Upper lobe of right lung (tissue), 1 donor: Measurements from ENCODE around the gene UPK2. TPM values are rescaled to one million over a fixed set of nuclear protein-coding genes. Genes with fewer than 3 reads are reported as not detected.
"Not testable (repeated sequence)": the region's sequence is repeated elsewhere in the genome, so short reads cannot be mapped to it uniquely, and the experiment has no call there.

Experiments
- ATAC-seq: fragments of 200-7000 bp; cut with Tn5 transposase; one replicate; pipeline ENCODE4 v1.9.1; 2020; ENCODE audit warnings: mild to moderate bottlenecking, moderate library complexity
- DNase-seq: peaks from one replicate; pipeline ENCODE4 v3.0.0-alpha.2; 2020
- H3K27ac ChIP-seq: fragments of 200-600 bp; one replicate; pipeline ENCODE4 v1.8.0; 2022
- H3K27me3 ChIP-seq: fragments of 200-600 bp; one replicate; pipeline ENCODE4 v1.8.0; 2022; ENCODE audit warnings: mild to moderate bottlenecking
- H3K36me3 ChIP-seq: fragments of 200-600 bp; one replicate; pipeline ENCODE4 v1.8.0; 2022
- H3K4me1 ChIP-seq: fragments of 200-600 bp; one replicate; pipeline ENCODE4 v1.8.0; 2022
- H3K4me3 ChIP-seq: fragments of 200-600 bp; one replicate; pipeline ENCODE4 v1.8.0; 2022; ENCODE audit warnings: mild to moderate bottlenecking
- H3K9me3 ChIP-seq: fragments of 200-600 bp; one replicate; pipeline ENCODE4 v1.8.0; 2022
- CTCF ChIP-seq: fragments of 200-600 bp; IDR thresholded peaks from one replicate; pipeline ENCODE4 v1.8.0; 2022; ENCODE audit warnings: antibody characterized with exemption
- intact Hi-C: fragments of 100-400 bp; cut with DNase I; formaldehyde crosslinking; loops from one replicate; pipeline ENCODE4 v1.11.0; 2022
- total RNA-seq: library from RNA; stranded (reverse); fragmentation: NEBNext Ultra II Directional; extraction: Animal tissue kit (Norgen Biotek cat#: 25700); gene quantifications from one replicate; pipeline ENCODE4 v1.2.1, GENCODE V29; 2021
- donor health status: DM: no; HTN: yes; CAD: no; lungs with severe emphysema.

UPK2 gene
- total RNA-seq, 1 donor from 2014 or later: not detected

- peaks cover 8% of the 10 kb centered on the region for H3K27me3 ChIP-seq
- DNase-seq (no peak), ATAC-seq (no peak)
- H3K36me3 ChIP-seq: no peaks in the 10 kb centered on the region
- H3K4me1 ChIP-seq: no peaks in the 10 kb centered on the region
- intact Hi-C loops: loop anchor here (10.0 kb wide), 1 partner anchor 48 kb away; no protein-coding TSS in a partner anchor
- no peak overlapping the region for H3K27ac ChIP-seq
- TF ChIP-seq CTCF: no peak
- no peak overlapping the region for H3K4me3 ChIP-seq
- no peaks in the 10 kb centered on the region for H3K9me3 ChIP-seq
These were observed 2.8 kb upstream of the UPK2 start for GRCh38 chr11:118953265-118953664.

- H3K27me3 ChIP-seq, H3K4me1 ChIP-seq, H3K36me3 ChIP-seq, ATAC-seq, H3K4me3 ChIP-seq, DNase-seq, H3K27ac ChIP-seq, H3K9me3 ChIP-seq: not testable (repeated sequence)
- intact Hi-C loops: loop anchor here (10.0 kb wide), 1 partner anchor 49 kb away; no protein-coding TSS in a partner anchor
These were observed 2.1 kb upstream of the UPK2 start for GRCh38 chr11:118953976-118954375.

DNA sequence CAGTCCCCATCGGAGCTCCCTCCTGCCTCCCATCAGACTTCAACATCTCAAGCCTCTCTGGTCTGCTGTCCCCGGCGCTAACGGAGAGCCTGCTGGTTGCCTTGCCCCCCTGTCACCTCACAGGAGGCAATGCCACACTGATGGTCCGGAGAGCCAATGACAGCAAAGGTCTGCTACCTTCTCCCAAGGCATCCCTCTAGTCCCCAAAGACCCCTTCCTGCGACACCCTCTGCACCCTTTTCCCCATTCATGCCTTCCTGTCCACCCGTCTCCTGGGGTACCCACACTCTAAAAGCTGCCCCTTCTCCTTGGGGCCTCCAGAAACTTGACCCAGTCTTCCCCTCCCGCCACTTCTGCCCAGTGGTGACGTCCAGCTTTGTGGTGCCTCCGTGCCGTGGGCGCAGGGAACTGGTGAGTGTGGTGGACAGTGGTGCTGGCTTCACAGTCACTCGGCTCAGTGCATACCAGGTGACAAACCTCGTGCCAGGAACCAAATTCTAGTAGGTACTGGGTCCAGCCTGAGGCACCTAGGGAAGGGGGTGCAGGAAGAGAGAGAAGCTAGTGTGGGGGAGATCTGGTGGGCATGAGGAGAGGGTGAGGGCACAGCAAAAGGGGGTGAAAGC is 860 bp downstream of the UPK2 start:
- intact Hi-C loops: loop anchor here (5.0 to 10.0 kb wide), 2 partner anchors 52 to 270 kb away; no protein-coding TSS in a partner anchor
- ATAC-seq: no peak

DNA sequence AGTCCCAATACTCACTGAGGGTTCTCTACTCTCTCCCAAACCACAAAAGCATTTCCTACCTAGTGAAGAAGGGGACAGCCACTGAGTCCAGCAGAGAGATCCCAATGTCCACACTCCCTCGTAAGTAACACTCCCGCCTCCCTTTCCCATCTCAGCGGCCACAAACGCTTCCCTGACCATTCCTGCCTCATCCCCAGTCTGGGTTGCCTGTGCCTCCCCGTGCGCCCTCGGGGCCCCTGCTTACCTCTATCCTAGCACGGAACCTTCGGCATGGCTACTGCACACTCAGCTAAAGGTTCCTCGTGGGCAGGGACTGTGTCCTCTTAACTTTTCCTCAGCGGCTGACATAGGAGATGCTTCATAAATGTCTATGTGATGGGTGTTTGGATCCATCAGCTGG is 1.5 kb downstream of the UPK2 start:
- H3K9me3 ChIP-seq: no peaks in the 10 kb centered on the region
- no peaks in the 10 kb centered on the region for H3K4me1 ChIP-seq
- TF ChIP-seq CTCF: no peak
- DNase-seq (no peak), ATAC-seq (no peak)
- intact Hi-C loops: loop anchor here (5.0 to 10.0 kb wide), 2 partner anchors 53 to 270 kb away; no protein-coding TSS in a partner anchor
- H3K27me3 ChIP-seq: no peaks in the 10 kb centered on the region
- H3K27ac ChIP-seq: no peak overlapping the region
- no peaks in the 10 kb centered on the region for H3K36me3 ChIP-seq
- H3K4me3 ChIP-seq: no peak overlapping the region

More for the DNA sequence above, 860 bp downstream of the UPK2 start:
- no peaks in the 10 kb centered on the region for H3K9me3 ChIP-seq
- no peaks in the 10 kb centered on the region for H3K36me3 ChIP-seq
- peaks cover 4% of the 10 kb centered on the region for H3K27me3 ChIP-seq
- H3K27ac ChIP-seq: no peak overlapping the region
- DNase-seq: no peak
- H3K4me1 ChIP-seq: no peaks in the 10 kb centered on the region
- H3K4me3 ChIP-seq: no peak overlapping the region
- no peak for TF ChIP-seq CTCF

GRCh38 chr11:118957968-118958367 is 1.9 kb downstream of the UPK2 start:
- intact Hi-C loops: loop anchor here (5.0 to 10.0 kb wide), 2 partner anchors 53 to 271 kb away; no protein-coding TSS in a partner anchor
- Histone ChIP-seq H3K27me3 (no peaks in the 10 kb centered on the region), H3K9me3 (no peaks in the 10 kb centered on the region), H3K27ac (no peak overlapping the region), H3K4me3 (no peak overlapping the region), H3K4me1 (no peaks in the 10 kb centered on the region), H3K36me3 (no peaks in the 10 kb centered on the region)
- ATAC-seq (no peak), DNase-seq (no peak)
- TF ChIP-seq CTCF: no peak

- H3K27me3 ChIP-seq: no peaks in the 10 kb centered on the region
- no peak for TF ChIP-seq CTCF
- intact Hi-C loops: loop anchor here (5.0 to 10.0 kb wide), 2 partner anchors 54 to 271 kb away; no protein-coding TSS in a partner anchor
- no peaks in the 10 kb centered on the region for H3K36me3 ChIP-seq
- DNase-seq (no peak), ATAC-seq (no peak)
- no peak overlapping the region for H3K27ac ChIP-seq
- H3K4me1 ChIP-seq: no peaks in the 10 kb centered on the region
- H3K9me3 ChIP-seq: no peaks in the 10 kb centered on the region
- no peak overlapping the region for H3K4me3 ChIP-seq
These were observed 2.5 kb downstream of the UPK2 start for GRCh38 chr11:118958577-118958976.
